Activated naive CD4-positive, alpha-beta T cell treated with anti-CD3 and anti-CD28 coated beads, Interleukin-2, amount 10 ng/mL, durations not matched to agents 7 days and 5 days (primary cell): ENCODE measurements around the gene MBOAT2.
"Not testable (repeated sequence)": the region's sequence is repeated elsewhere in the genome, so short reads cannot be mapped to it uniquely, and the experiment has no call there.

ENCODE experiments used
- CTCF ChIA-PET: fragments of 350-600 bp; sonication (Branson Sonifier 250); formaldehyde crosslinking; loops from one replicate; lab custom pipeline; 2021; ENCODE audit warnings: antibody characterized with exemption; lab: Charles Lee
- DNase-seq: peaks from one replicate; pipeline ENCODE4 v3.0.0-alpha.2; 2020
- H3K27ac Mint-ChIP-seq: one replicate; pipeline ENCODE4 v1.8.0; 2021; ENCODE audit warnings: mild to moderate bottlenecking, moderate library complexity, mixed read lengths
- H3K27me3 Mint-ChIP-seq: one replicate; pipeline ENCODE4 v1.8.0; 2021; ENCODE audit warnings: mild to moderate bottlenecking, mixed read lengths
- H3K36me3 Mint-ChIP-seq: one replicate; pipeline ENCODE4 v1.8.0; 2021; ENCODE audit warnings: mixed read lengths
- H3K4me1 Mint-ChIP-seq: one replicate; pipeline ENCODE4 v1.8.0; 2021; ENCODE audit warnings: mixed read lengths
- H3K4me3 Mint-ChIP-seq: one replicate; pipeline ENCODE4 v1.8.0; 2021; ENCODE audit warnings: mild to moderate bottlenecking, moderate library complexity, mixed read lengths
- H3K9me3 Mint-ChIP-seq: one replicate; pipeline ENCODE4 v1.8.0; 2021; ENCODE audit warnings: mixed read lengths

Gene MBOAT2

GRCh38 chr2:8897206-8897605, 106.3 kb downstream of the MBOAT2 start:
- H3K36me3 Mint-ChIP-seq, CTCF ChIA-PET, DNase-seq: not testable (repeated sequence)

DNA sequence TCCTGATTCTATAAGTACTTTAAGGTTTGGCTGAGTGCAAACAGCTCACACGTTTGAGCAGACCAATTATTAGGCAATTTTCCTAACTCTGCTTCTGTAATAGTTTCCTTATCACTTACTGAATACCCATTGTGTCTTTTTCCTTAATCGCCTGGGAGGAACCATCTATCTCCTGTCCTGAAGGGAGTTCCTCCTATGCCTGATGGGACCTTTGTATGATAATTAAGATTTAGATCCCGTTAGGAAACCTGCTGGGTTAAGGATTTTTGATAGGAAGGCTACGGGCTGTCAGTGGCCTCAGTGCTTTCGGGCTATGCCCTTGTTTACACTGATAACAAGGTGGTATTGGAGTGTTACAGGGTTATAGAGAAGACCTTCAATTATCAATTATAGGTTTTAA, 106.8 kb downstream of the MBOAT2 start:
- H3K36me3 Mint-ChIP-seq, H3K4me1 Mint-ChIP-seq, H3K27me3 Mint-ChIP-seq, H3K27ac Mint-ChIP-seq, H3K4me3 Mint-ChIP-seq, DNase-seq, H3K9me3 Mint-ChIP-seq, CTCF ChIA-PET: not testable (repeated sequence)

More at GRCh38 chr2:8897206-8897605, 106.3 kb downstream of the MBOAT2 start:
- not testable (repeated sequence) for H3K27me3 Mint-ChIP-seq, H3K4me3 Mint-ChIP-seq, H3K9me3 Mint-ChIP-seq, H3K4me1 Mint-ChIP-seq, H3K27ac Mint-ChIP-seq

DNA sequence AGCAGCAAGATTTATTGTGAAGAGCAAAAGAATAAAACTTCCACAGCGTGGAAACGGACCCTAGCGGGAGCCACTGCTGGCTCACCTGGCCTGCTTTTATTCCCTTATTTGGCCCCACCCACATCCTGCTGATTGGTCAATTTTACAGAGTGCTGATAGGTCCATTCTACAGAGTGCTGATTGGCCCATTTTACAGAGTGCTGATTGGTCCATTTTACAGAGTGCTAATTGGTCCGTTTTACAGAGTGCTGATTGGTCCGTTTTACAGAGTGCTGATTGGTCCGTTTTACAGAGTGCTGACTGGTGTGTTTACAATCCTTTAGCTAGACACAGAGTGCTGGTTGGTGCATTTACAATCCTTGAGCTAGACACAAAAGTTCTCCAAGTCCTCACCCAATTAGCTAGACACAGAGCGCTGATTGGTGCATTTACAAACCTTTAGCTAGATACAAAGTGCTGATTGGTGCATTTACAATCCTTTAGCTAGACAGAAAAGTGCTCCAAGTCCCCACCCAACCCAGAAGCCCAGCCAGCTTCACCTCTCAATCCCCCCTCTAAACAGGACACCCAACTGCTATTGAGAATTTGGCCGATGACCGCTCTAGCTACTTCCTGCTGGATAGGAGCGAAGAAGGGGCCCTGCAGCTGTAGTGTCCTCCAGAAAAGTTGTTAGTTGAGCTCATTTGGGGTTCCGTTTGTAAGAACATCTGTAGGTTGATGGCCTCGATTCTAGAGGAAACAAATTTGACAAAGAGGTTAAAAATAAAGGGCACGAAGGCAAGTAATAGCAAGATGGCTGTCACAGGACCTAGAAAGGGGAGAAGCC, 108.2 kb downstream of the MBOAT2 start:
- H3K27me3 Mint-ChIP-seq, H3K4me3 Mint-ChIP-seq, CTCF ChIA-PET, H3K4me1 Mint-ChIP-seq, DNase-seq, H3K27ac Mint-ChIP-seq, H3K36me3 Mint-ChIP-seq, H3K9me3 Mint-ChIP-seq: not testable (repeated sequence)

DNA sequence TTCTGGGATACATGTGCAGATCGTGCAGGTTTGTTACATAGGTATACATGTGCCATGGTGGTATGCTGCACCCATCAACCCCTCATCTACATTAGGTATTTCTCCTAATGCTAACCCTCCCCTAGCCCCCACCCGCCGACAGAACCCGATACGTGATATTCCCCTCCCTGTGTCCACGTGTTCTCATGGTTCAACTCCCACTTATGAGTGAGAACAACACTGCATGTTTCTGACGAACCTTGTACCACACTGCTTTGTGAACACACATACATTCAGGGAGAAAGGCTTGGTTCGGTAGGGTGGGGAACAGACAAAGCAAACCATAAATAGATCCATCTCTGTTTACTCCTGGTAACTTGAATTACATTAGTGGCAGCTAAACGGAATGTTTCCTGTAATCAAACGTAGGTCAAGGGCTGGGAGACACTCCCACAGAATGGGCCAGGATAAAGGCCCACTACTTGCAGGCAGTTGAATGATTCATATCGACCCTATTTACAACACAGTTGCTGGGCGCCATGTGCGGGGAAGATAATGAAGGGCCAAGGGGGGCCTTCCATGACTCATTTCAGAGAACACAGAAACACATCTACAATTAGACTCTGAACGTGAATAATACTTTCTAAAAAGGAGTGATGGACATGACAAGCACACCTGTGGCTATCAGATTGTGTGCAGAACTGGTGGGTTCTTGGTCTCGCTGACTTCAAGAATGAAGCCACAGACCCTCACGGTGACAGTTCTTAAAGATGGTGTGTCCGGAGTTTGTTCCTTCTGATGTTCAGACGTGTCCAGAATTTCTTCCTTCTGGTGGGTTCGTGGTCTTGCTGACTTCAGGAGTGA, 109.3 kb downstream of the MBOAT2 start:
- H3K9me3 Mint-ChIP-seq = peaks cover 2% of the 10 kb centered on the region
- H3K36me3 Mint-ChIP-seq = no peaks in the 10 kb centered on the region
- H3K4me3 Mint-ChIP-seq = no peak overlapping the region
- no peaks in the 10 kb centered on the region for H3K27me3 Mint-ChIP-seq
- DNase-seq = no peak
- H3K27ac Mint-ChIP-seq = no peak overlapping the region
- CTCF ChIA-PET = interaction anchor here (0.7 kb wide), 1 partner anchor 245 kb away, joined by 3 read pairs; no protein-coding TSS in a partner anchor
- no peaks in the 10 kb centered on the region for H3K4me1 Mint-ChIP-seq

DNA sequence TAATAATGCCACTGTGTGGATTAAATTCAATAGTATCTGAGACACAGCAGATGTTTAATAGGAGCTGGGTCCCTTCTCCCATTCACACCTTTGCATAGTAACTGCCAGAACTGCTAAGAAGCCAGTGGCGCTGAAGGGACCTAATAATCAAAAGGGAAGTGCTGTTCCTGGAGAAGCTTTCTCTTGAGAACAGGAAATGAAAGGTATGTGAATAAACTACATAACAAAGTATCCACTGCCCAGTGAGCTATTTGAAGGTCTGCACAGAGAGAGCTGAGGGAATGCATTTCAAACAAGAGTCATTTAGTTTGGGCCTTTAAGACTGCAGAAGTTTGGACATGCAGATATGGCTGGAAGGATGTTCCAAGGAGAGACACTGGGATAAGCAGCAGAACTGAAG, 110.0 kb downstream of the MBOAT2 start:
- Mint-ChIP-seq H3K36me3 (no peaks in the 10 kb centered on the region), H3K9me3 (peaks cover 2% of the 10 kb centered on the region), H3K27ac (no peak overlapping the region), H3K4me1 (no peaks in the 10 kb centered on the region), H3K4me3 (no peak overlapping the region), H3K27me3 (no peaks in the 10 kb centered on the region)
- CTCF ChIA-PET = interaction anchor here (0.7 kb wide), 1 partner anchor 246 kb away, joined by 3 read pairs; no protein-coding TSS in a partner anchor
- DNase-seq = no peak

GRCh38 chr2:8892111-8892510, 111.4 kb downstream of the MBOAT2 start:
- Mint-ChIP-seq H3K27ac (no peak overlapping the region), H3K9me3 (peaks cover 2% of the 10 kb centered on the region), H3K36me3 (no peaks in the 10 kb centered on the region), H3K4me1 (no peaks in the 10 kb centered on the region), H3K4me3 (no peak overlapping the region), H3K27me3 (no peaks in the 10 kb centered on the region)
- DNase-seq = no peak
- CTCF ChIA-PET = no interaction called here

GRCh38 chr2:8889978-8890377, 113.5 kb downstream of the MBOAT2 start:
- CTCF ChIA-PET = no interaction called here
- no peak overlapping the region for H3K4me3 Mint-ChIP-seq

DNA sequence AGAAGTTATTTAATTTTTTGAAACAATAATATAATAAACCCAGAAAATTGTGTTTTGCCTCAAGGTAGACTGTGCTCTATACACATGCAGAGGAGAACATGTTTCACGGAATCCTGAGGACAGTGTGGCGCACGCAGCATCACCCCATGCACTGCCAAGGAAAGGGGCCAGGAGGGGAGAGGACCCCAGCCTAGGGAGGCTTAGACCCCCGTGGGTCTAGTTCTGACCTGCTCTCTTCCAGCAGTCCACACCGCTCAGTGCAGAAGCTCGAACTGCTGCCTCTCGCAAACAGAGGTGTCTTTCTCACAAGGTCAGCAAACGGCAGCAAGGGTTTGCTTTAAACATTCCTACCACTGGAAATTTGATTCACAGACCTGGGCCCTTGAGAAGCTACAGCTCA, 114.5 kb downstream of the MBOAT2 start:
- H3K4me3 Mint-ChIP-seq = no peak overlapping the region
- no peaks in the 10 kb centered on the region for H3K4me1 Mint-ChIP-seq
- CTCF ChIA-PET = no interaction called here
- no peaks in the 10 kb centered on the region for H3K36me3 Mint-ChIP-seq
- no peak overlapping the region for H3K27ac Mint-ChIP-seq
- no peaks in the 10 kb centered on the region for H3K9me3 Mint-ChIP-seq
- H3K27me3 Mint-ChIP-seq = no peaks in the 10 kb centered on the region
- DNase-seq = no peak

More at GRCh38 chr2:8889978-8890377, 113.5 kb downstream of the MBOAT2 start:
- Mint-ChIP-seq H3K27ac (no peak overlapping the region), H3K27me3 (no peaks in the 10 kb centered on the region), H3K36me3 (no peaks in the 10 kb centered on the region), H3K9me3 (no peaks in the 10 kb centered on the region), H3K4me1 (no peaks in the 10 kb centered on the region)
- no peak for DNase-seq

- Mint-ChIP-seq H3K4me3 (no peak overlapping the region), H3K9me3 (no peaks in the 10 kb centered on the region), H3K27ac (no peak overlapping the region), H3K27me3 (no peaks in the 10 kb centered on the region), H3K36me3 (no peaks in the 10 kb centered on the region), H3K4me1 (no peaks in the 10 kb centered on the region)
- DNase-seq = no peak
- CTCF ChIA-PET = no interaction called here
These were observed 116.6 kb downstream of the MBOAT2 start for GRCh38 chr2:8886876-8887275.

GRCh38 chr2:8886202-8886518, 117.3 kb downstream of the MBOAT2 start:
- Mint-ChIP-seq H3K9me3 (no peaks in the 10 kb centered on the region), H3K4me1 (no peaks in the 10 kb centered on the region), H3K36me3 (no peaks in the 10 kb centered on the region), H3K4me3 (no peak overlapping the region), H3K27me3 (no peaks in the 10 kb centered on the region), H3K27ac (no peak overlapping the region)
- DNase-seq = no peak
- CTCF ChIA-PET = no interaction called here

DNA sequence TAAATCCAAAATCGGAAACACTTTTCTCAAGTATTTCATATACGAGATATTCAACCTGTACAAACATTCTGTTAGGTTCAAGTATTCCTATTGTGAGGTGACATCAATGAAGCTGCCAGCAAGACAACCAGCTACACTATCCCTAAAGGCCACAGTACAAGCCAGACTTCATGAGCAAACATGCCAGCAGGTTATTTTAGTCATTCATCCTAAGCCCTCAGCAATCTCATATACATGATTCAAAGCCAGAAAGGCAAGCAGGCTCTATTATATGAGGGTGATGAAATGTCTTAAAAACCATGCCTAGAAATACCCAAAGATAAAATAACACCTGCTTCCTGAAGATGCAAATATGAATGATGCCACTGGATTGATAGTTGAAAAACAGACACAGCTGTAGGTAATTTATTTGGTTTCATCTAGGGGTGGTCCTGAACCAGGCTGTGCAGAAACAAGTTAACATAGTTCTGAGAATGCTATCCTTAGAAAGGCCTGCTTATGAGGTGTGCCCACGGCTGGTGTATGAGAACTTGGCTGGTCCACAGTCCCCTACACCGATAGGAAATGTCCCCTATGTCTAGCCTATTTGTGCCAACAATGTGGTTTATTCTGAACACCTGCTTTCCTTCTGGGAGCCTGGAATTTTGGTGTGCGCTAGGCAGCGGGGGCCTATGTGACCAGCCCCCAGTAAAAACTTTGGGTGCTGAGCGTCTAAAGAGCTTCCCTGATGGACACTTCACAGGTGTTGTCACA, 117.9 kb downstream of the MBOAT2 start:
- DNase-seq = no peak

DNA sequence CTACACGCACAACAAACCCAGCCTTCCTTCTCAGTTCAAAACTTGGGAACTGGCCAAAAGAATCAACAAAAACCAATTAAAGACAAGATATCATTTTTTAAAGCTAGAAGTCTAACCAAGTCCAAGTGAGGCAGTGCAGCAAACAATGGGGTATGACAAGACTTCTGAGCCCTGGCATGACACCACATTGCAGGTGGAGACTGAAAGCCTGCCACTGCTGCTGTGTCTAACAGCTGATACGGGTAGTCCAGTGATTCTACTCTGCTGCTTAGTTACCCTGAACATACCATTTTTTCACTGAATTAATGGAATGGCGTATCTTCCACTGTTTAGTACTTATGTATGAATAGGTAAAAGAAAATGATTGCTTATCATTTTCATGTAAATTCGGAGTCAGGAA, 118.7 kb downstream of the MBOAT2 start:
- no peak overlapping the region for H3K27ac Mint-ChIP-seq
- CTCF ChIA-PET = interaction anchor here (1.0 kb wide), 1 partner anchor 12 kb away, joined by 7 read pairs; no protein-coding TSS in a partner anchor

More for the DNA sequence above, 117.9 kb downstream of the MBOAT2 start:
- no peak overlapping the region for H3K27ac Mint-ChIP-seq
- H3K4me3 Mint-ChIP-seq = no peak overlapping the region
- H3K36me3 Mint-ChIP-seq = no peaks in the 10 kb centered on the region
- H3K9me3 Mint-ChIP-seq = no peaks in the 10 kb centered on the region
- CTCF ChIA-PET = no interaction called here
- no peaks in the 10 kb centered on the region for H3K27me3 Mint-ChIP-seq
- no peaks in the 10 kb centered on the region for H3K4me1 Mint-ChIP-seq

GRCh38 chr2:8882094-8882493, 121.4 kb downstream of the MBOAT2 start:
- Mint-ChIP-seq H3K36me3 (no peaks in the 10 kb centered on the region), H3K9me3 (no peaks in the 10 kb centered on the region), H3K4me3 (no peak overlapping the region), H3K4me1 (no peaks in the 10 kb centered on the region), H3K27me3 (no peaks in the 10 kb centered on the region), H3K27ac (no peak overlapping the region)
- DNase-seq = no peak
- CTCF ChIA-PET = interaction anchor here (0.7 to 1.6 kb wide), 4 partner anchors 9 to 250 kb away, joined by 3 to 7 read pairs (median 3); no protein-coding TSS in a partner anchor

More for the DNA sequence above, 118.7 kb downstream of the MBOAT2 start:
- no peaks in the 10 kb centered on the region for H3K4me1 Mint-ChIP-seq
- H3K9me3 Mint-ChIP-seq = no peaks in the 10 kb centered on the region
- H3K27me3 Mint-ChIP-seq = no peaks in the 10 kb centered on the region
- H3K4me3 Mint-ChIP-seq = no peak overlapping the region
- DNase-seq = no peak
- H3K36me3 Mint-ChIP-seq = no peaks in the 10 kb centered on the region

- Mint-ChIP-seq H3K36me3 (no peaks in the 10 kb centered on the region), H3K9me3 (no peaks in the 10 kb centered on the region), H3K4me1 (no peaks in the 10 kb centered on the region), H3K27ac (no peak overlapping the region), H3K27me3 (peaks cover 3% of the 10 kb centered on the region), H3K4me3 (no peak overlapping the region)
- CTCF ChIA-PET = no interaction called here
- no peak for DNase-seq
These were observed 125.6 kb downstream of the MBOAT2 start for GRCh38 chr2:8877894-8878293.
